GM23248 (cell line): ENCODE results near the gene CCNB1.
"Not testable (repeated sequence)": the region's sequence is repeated elsewhere in the genome, so short reads cannot be mapped to it uniquely, and the experiment has no call there.

ENCODE experiments used
- EZH2 ChIP-seq: fragments of 200-600 bp; sonication (generic); IDR thresholded peaks from 2 replicates; pipeline ENCODE4 v1.6.1; 2018; ENCODE audit warnings: antibody characterized with exemption, mild to moderate bottlenecking; ENCODE audit not compliant: insufficient read depth, poor library complexity, severe bottlenecking
- EZH2phosphoT487 ChIP-seq: fragments of 200-600 bp; sonication (generic); IDR thresholded peaks from 2 replicates; pipeline ENCODE4 v1.6.1; 2018; ENCODE audit warnings: antibody characterized with exemption, moderate library complexity, mild to moderate bottlenecking, low read depth; ENCODE audit not compliant: insufficient read depth

DNA sequence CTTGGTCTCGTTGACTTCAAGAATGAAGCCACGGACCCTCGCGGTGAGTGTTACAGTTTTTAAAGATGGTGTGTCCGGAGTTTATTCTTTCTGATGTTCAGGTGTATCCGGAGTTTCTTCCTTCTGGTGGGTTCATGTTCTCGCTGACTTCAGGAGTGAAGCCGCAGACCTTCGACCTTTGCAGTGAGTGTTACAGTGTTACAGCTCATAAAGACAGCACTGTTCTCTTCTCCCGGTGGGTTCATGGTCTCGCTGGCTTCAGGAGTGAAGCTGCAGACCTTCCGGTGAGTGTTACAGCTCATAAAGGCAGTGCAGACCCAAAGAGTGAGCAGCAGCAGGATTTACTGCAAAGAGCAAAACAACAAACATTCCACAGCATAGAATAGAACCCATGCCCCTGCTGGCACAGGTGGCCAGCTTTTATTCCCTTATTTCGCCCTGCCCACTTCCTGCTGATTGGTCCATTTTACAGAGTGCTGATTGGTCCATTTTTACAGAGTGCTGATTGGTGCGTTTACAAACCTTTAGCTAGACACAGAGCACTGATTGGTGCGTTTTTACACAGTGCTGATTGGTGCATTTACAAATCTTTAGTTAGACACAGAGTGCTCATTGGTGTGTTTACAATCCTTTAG lies 14.8 kb downstream of the CCNB1 start:
- not testable (repeated sequence) for TF ChIP-seq EZH2, EZH2phosphoT487
